GM12874 (cell line): Measurements from ENCODE around the gene MRPL33.

ENCODE experiments used
- TF ChIP-seq, protein P1 (sequence below): IDR thresholded peaks from 2 replicates; pipeline ENCODE4 v1.5.1; 2011; ENCODE audit warnings: low read depth, mild to moderate bottlenecking, control low read depth, low read length, moderate library complexity; ENCODE audit not compliant: insufficient read depth

MRPL33 gene

DNA sequence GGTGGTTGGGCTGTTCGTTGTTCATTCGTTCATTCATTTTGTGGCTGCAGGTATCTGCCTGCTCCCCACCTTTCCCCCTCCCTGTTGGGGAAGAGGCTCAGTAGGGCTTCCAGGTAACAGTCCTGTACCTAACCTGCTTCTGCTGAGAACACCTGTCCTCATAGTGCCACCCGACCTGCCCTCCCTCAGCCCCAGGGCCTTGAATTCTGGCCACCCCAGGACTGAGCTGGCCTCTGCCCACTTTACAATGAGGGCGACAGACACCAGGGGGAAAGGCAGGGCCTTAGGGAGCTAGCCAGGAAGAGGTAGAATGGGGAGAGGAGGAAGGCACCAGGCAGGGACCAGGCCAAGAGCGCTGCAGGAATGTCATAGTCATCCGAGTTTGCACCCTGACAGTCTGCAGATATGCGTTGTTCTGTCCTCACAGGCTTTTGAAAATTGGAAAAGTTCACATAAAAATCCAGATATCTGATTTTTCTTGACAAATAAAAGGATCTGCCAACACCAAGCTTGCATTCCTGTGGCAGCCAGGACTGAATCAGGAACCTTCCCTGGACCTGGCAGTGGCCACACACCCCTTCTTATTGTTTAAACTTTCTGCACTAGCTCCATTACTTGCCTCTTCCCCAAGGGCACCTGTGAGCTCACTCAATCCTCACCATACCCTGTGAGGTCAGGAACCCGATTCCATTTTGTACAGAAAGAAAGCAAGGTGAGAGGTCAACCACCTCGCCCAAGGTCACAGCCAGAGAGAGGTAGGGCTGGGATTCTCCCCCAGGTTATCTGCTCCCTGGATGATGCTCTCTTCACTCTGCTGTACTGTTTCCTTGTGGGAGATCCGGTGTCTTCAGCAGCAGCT lies 35.3 kb upstream of the MRPL33 start:
- TF ChIP-seq, protein P1, sequence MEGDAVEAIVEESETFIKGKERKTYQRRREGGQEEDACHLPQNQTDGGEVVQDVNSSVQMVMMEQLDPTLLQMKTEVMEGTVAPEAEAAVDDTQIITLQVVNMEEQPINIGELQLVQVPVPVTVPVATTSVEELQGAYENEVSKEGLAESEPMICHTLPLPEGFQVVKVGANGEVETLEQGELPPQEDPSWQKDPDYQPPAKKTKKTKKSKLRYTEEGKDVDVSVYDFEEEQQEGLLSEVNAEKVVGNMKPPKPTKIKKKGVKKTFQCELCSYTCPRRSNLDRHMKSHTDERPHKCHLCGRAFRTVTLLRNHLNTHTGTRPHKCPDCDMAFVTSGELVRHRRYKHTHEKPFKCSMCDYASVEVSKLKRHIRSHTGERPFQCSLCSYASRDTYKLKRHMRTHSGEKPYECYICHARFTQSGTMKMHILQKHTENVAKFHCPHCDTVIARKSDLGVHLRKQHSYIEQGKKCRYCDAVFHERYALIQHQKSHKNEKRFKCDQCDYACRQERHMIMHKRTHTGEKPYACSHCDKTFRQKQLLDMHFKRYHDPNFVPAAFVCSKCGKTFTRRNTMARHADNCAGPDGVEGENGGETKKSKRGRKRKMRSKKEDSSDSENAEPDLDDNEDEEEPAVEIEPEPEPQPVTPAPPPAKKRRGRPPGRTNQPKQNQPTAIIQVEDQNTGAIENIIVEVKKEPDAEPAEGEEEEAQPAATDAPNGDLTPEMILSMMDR = no peak

DNA sequence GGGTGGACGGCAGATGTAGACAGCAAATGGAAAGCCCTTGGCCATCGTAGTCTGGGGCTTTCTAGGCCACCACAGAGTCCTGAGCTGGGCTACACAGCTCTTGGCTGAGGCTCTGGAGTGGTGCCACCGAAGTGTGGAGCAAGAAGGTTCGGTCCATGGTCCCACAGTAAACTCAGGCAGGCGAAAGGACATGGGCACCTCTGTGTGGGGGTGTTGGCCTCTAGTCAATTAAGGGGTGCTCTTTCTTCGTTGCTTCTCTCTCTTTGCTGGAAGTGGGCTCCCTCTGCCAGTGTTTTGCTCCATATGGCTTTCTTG lies 34.7 kb upstream of the MRPL33 start:
- TF ChIP-seq, protein P1 = no peak

GRCh38 chr2:27737676-27738348 lies 33.7 kb upstream of the MRPL33 start:
- TF ChIP-seq, protein P1 = no peak

- TF ChIP-seq, protein P1 = no peak
Observed at GRCh38 chr2:27738349-27739057, 33.0 kb upstream of the MRPL33 start.

GRCh38 chr2:27739058-27739373 lies 32.5 kb upstream of the MRPL33 start:
- TF ChIP-seq, protein P1 = no peak

- TF ChIP-seq, protein P1 = no peak
Observed at GRCh38 chr2:27741673-27742072, 29.8 kb upstream of the MRPL33 start.

- TF ChIP-seq, protein P1 = no peak
Observed at GRCh38 chr2:27742571-27742970, 28.9 kb upstream of the MRPL33 start.
